ENCODE data around the gene SLC22A17. TPM values are rescaled to one million over a fixed set of nuclear protein-coding genes. Genes with fewer than 3 reads are reported as not detected.
A peak's percentile ranks its signal among the peaks of the same experiment; 100 is the strongest.

Gene SLC22A17
- total and polyA plus RNA-seq, 2 of the 13 experiments (the other 11 are each of a cell fraction or from before 2014, with no cell fraction given) = 0.95 to 1.1 TPM

DNA sequence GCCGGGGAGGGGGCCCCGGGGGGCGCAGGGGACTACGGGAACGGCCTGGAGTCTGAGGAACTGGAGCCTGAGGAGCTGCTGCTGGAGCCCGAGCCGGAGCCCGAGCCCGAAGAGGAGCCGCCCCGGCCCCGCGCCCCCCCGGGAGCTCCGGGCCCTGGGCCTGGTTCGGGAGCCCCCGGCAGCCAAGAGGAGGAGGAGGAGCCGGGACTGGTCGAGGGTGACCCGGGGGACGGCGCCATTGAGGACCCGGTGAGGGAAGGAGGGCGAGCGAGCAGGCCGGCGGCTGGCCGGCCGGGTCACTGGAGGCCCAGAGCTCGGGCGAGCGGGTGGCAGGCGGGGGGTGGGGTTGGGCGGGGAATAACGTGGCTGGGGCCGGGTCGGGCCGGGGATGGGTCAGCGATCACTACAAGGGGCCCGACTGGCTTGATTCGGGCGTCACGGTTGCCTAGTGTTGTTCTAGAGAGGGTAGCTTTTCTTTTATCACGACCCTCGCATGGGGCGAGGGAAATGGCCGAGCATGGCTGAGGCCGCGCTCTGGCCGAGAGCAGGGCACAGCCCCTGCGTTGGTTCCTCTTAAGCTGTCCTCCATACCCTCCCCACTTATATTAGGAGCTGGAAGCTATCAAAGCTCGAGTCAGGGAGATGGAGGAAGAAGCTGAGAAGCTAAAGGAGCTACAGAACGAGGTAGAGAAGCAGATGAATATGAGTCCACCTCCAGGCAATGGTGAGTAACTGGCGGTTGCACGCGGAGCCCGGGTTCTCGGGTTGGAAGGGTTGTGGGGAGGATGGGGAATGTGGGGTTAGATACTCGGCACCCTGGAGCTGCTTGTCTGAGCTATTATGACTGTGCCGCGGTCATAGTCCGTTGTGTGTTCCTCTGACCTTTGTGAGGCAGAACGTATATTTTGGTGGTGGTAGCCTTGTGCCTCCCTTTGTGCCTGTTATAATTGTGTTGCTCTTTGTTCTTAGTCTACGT lies 30.8 kb downstream of the SLC22A17 start:
- H3K27me3 ChIP-seq (ENCODE audit: control insufficient read depth in 1 of 2, insufficient read depth in 2 of 2, low read length in 2 of 2) = peaks cover 0 to 6% of the 10 kb centered on the region in 2 experiments; a peak in 2 of 5 replicates
- 1% methylated on average over 62 of the region's 64 CpGs for WGBS (ENCODE audit: low lambda C conversion rate)
- DNase-seq (ENCODE audit: low spot score) (peak; percentile 71), ATAC-seq (peak; percentile 19), FAIRE-seq (peak; percentile 8)
- H3K36me3 ChIP-seq (replicated peaks in 1 of 2; ENCODE audit: control insufficient read depth in 1 of 2, insufficient read depth in 2 of 2, low read length in 2 of 2) = peaks cover 18 to 36% of the 10 kb centered on the region in 2 experiments
- POLR2A ChIA-PET = interaction anchor here (0.6 to 13.2 kb wide), 90 partner anchors 8 to 1120 kb away, joined by 3 to 1053 read pairs (median 5); partner anchors contain the start of genes ACIN1, AJUBA, AP1G2 and BCL2L2
- peak overlapping the region; percentile 95 for H3K27ac ChIP-seq (ENCODE audit: extremely low read length, insufficient read depth, low read length)
- intact Hi-C loops (cut with micrococcal nuclease; ENCODE audit: unreplicated experiment) (loop anchor here (1.0 to 2.0 kb wide), 5 partner anchors 16 to 235 kb away; partner anchors contain the start of genes BCL2L2, HOMEZ, NGDN and THTPA), in situ Hi-C loops (cut with HindIII; ENCODE audit: extremely low pct_ligation_motif_present, low pct_unique_long_range_greater_than_20kb) (loop anchor here (5.0 to 25.0 kb wide), 2 partner anchors 235 to 815 kb away; partner anchors contain the start of genes EMC9, FITM1, PSME1 and PSME2)
- CTCF ChIA-PET (ENCODE audit: low intra/inter-chr PET ratio, low total read pairs) = interaction anchor here (1.5 to 1.9 kb wide), 3 partner anchors 16 to 57 kb away, joined by 3 to 7 read pairs (median 4); partner anchors contain the start of gene BCL2L2
- peaks cover 11% of the 10 kb centered on the region; the same call in 1 of the 2 replicates for H4K20me1 ChIP-seq (ENCODE audit: insufficient read depth, low read length)
- peak overlapping the region; percentile 96 for H3K4me2 ChIP-seq (ENCODE audit: low read depth, low read length)
- peaks cover 36% of the 10 kb centered on the region for H3K4me1 ChIP-seq (ENCODE audit: insufficient read depth, low read length)
- no peak overlapping the region for H2AFZ ChIP-seq (ENCODE audit: low read length)
- peak overlapping the region; percentile 79 to 99 (median 98) for H3K4me3 ChIP-seq (replicated peaks in 1 of 3; ENCODE audit: insufficient read depth in 1 of 3, low read depth in 2 of 3, low read length in 3 of 3)
- H3K79me2 ChIP-seq (ENCODE audit: insufficient read depth, low read length) = peaks cover 23% of the 10 kb centered on the region
- peak overlapping the region; percentile 99 for H3K9ac ChIP-seq (ENCODE audit: insufficient read depth, low read depth, low read length)
- no TSS peak for BruUV-seq (replicated peaks)
- no peaks in the 10 kb centered on the region for H3K9me3 ChIP-seq (ENCODE audit: low read length)
- TF ChIP-seq, protein P1, sequence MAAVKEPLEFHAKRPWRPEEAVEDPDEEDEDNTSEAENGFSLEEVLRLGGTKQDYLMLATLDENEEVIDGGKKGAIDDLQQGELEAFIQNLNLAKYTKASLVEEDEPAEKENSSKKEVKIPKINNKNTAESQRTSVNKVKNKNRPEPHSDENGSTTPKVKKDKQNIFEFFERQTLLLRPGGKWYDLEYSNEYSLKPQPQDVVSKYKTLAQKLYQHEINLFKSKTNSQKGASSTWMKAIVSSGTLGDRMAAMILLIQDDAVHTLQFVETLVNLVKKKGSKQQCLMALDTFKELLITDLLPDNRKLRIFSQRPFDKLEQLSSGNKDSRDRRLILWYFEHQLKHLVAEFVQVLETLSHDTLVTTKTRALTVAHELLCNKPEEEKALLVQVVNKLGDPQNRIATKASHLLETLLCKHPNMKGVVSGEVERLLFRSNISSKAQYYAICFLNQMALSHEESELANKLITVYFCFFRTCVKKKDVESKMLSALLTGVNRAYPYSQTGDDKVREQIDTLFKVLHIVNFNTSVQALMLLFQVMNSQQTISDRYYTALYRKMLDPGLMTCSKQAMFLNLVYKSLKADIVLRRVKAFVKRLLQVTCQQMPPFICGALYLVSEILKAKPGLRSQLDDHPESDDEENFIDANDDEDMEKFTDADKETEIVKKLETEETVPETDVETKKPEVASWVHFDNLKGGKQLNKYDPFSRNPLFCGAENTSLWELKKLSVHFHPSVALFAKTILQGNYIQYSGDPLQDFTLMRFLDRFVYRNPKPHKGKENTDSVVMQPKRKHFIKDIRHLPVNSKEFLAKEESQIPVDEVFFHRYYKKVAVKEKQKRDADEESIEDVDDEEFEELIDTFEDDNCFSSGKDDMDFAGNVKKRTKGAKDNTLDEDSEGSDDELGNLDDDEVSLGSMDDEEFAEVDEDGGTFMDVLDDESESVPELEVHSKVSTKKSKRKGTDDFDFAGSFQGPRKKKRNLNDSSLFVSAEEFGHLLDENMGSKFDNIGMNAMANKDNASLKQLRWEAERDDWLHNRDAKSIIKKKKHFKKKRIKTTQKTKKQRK (IDR thresholded peaks at IDR 0.05; ENCODE audit: low read length) = no peak
- TF ChIP-seq, protein P2, sequence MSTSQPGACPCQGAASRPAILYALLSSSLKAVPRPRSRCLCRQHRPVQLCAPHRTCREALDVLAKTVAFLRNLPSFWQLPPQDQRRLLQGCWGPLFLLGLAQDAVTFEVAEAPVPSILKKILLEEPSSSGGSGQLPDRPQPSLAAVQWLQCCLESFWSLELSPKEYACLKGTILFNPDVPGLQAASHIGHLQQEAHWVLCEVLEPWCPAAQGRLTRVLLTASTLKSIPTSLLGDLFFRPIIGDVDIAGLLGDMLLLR (CRISPR knock-in tag; IDR thresholded peaks at IDR 0.05) = no peak
- no peak for TF ChIP-seq MTA1 (CRISPR knock-in tag; IDR thresholded peaks at IDR 0.05; ENCODE audit: borderline replicate concordance)
- TF ChIP-seq PHF8 (CRISPR knock-in tag; IDR thresholded peaks at IDR 0.05) = peak; percentile 84
- TF ChIP-seq, protein P3, sequence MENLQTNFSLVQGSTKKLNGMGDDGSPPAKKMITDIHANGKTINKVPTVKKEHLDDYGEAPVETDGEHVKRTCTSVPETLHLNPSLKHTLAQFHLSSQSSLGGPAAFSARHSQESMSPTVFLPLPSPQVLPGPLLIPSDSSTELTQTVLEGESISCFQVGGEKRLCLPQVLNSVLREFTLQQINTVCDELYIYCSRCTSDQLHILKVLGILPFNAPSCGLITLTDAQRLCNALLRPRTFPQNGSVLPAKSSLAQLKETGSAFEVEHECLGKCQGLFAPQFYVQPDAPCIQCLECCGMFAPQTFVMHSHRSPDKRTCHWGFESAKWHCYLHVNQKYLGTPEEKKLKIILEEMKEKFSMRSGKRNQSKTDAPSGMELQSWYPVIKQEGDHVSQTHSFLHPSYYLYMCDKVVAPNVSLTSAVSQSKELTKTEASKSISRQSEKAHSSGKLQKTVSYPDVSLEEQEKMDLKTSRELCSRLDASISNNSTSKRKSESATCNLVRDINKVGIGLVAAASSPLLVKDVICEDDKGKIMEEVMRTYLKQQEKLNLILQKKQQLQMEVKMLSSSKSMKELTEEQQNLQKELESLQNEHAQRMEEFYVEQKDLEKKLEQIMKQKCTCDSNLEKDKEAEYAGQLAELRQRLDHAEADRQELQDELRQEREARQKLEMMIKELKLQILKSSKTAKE (CRISPR knock-in tag; IDR thresholded peaks at IDR 0.05; ENCODE audit: borderline replicate concordance) = no peak
- peak; percentile 70 for TF ChIP-seq REPIN1 (CRISPR knock-in tag; IDR thresholded peaks at IDR 0.05; ENCODE audit: borderline replicate concordance, low read depth)
- no peak for TF ChIP-seq ZNF562 (CRISPR knock-in tag; IDR thresholded peaks at IDR 0.05; ENCODE audit: borderline replicate concordance)
- TF ChIP-seq, protein P4, sequence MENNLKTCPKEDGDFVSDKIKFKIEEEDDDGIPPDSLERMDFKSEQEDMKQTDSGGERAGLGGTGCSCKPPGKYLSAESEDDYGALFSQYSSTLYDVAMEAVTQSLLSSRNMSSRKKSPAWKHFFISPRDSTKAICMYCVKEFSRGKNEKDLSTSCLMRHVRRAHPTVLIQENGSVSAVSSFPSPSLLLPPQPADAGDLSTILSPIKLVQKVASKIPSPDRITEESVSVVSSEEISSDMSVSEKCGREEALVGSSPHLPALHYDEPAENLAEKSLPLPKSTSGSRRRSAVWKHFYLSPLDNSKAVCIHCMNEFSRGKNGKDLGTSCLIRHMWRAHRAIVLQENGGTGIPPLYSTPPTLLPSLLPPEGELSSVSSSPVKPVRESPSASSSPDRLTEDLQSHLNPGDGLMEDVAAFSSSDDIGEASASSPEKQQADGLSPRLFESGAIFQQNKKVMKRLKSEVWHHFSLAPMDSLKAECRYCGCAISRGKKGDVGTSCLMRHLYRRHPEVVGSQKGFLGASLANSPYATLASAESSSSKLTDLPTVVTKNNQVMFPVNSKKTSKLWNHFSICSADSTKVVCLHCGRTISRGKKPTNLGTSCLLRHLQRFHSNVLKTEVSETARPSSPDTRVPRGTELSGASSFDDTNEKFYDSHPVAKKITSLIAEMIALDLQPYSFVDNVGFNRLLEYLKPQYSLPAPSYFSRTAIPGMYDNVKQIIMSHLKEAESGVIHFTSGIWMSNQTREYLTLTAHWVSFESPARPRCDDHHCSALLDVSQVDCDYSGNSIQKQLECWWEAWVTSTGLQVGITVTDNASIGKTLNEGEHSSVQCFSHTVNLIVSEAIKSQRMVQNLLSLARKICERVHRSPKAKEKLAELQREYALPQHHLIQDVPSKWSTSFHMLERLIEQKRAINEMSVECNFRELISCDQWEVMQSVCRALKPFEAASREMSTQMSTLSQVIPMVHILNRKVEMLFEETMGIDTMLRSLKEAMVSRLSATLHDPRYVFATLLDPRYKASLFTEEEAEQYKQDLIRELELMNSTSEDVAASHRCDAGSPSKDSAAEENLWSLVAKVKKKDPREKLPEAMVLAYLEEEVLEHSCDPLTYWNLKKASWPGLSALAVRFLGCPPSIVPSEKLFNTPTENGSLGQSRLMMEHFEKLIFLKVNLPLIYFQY (CRISPR knock-in tag; IDR thresholded peaks at IDR 0.05; ENCODE audit: borderline replicate concordance) = peak; percentile 88
